ENCODE results near the gene EPHA1.

Gene EPHA1

GRCh38 chr7:143376396-143376795, 32.3 kb downstream of the EPHA1 start:
- Histone ChIP-seq H3K4me3 (ENCODE audit: low read depth, low read length) (no peak overlapping the region), H3K27me3 (no peaks in the 10 kb centered on the region), H3K9me3 (no peaks in the 10 kb centered on the region), H3K4me1 (no peaks in the 10 kb centered on the region), H3K36me3 (no peaks in the 10 kb centered on the region)
- TF ChIP-seq, protein P1, sequence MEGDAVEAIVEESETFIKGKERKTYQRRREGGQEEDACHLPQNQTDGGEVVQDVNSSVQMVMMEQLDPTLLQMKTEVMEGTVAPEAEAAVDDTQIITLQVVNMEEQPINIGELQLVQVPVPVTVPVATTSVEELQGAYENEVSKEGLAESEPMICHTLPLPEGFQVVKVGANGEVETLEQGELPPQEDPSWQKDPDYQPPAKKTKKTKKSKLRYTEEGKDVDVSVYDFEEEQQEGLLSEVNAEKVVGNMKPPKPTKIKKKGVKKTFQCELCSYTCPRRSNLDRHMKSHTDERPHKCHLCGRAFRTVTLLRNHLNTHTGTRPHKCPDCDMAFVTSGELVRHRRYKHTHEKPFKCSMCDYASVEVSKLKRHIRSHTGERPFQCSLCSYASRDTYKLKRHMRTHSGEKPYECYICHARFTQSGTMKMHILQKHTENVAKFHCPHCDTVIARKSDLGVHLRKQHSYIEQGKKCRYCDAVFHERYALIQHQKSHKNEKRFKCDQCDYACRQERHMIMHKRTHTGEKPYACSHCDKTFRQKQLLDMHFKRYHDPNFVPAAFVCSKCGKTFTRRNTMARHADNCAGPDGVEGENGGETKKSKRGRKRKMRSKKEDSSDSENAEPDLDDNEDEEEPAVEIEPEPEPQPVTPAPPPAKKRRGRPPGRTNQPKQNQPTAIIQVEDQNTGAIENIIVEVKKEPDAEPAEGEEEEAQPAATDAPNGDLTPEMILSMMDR (IDR thresholded peaks at IDR 0.05; ENCODE audit: low read depth, low read length), result no peak
- no peak for DNase-seq

GRCh38 chr7:143375298-143376034, 33.2 kb downstream of the EPHA1 start:
- TF ChIP-seq, protein P1 (IDR thresholded peaks at IDR 0.05; ENCODE audit: low read depth, low read length), result no peak
- Histone ChIP-seq H3K4me3 (ENCODE audit: low read depth, low read length) (no peak overlapping the region), H3K36me3 (no peaks in the 10 kb centered on the region), H3K27me3 (no peaks in the 10 kb centered on the region), H3K9me3 (no peaks in the 10 kb centered on the region), H3K4me1 (no peaks in the 10 kb centered on the region)
- DNase-seq, result no peak

- H3K27me3 ChIP-seq, result no peaks in the 10 kb centered on the region
- TF ChIP-seq, protein P1 (IDR thresholded peaks at IDR 0.05; ENCODE audit: low read depth, low read length), result no peak
- DNase-seq, result no peak
- H3K36me3 ChIP-seq, result no peaks in the 10 kb centered on the region
- H3K9me3 ChIP-seq, result no peaks in the 10 kb centered on the region
- no peak overlapping the region for H3K4me3 ChIP-seq (ENCODE audit: low read depth, low read length)
- H3K4me1 ChIP-seq, result no peaks in the 10 kb centered on the region
Measured at GRCh38 chr7:143374561-143374960, 34.1 kb downstream of the EPHA1 start.

DNA sequence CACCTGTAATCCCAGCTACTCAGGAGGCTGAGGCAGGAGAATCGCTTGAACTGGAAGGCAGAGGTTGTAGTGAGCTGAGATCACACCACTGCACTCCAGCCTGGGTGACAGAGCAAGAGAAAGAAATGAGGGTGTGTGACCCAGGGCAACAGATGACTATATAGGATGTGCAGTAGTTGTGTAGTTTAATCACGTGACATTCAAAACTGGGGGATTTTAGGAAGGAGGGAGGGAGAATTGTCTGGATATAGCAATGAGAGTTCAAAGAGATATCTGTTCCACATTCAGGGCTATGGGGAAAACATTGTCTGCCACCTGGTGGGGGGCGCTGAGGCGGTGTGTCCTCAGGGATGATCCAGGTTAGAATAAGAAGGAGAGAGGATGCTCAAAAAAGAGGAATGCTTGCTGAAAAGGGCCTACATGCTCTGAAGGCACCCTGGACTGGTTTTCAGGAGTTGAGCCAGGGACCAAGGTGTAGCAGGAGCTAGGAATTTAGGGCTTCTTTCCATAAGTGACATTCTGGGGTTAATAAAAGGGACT, 35.3 kb downstream of the EPHA1 start:
- Histone ChIP-seq H3K36me3 (no peaks in the 10 kb centered on the region), H3K4me3 (ENCODE audit: low read depth, low read length) (no peak overlapping the region), H3K9me3 (no peaks in the 10 kb centered on the region), H3K4me1 (no peaks in the 10 kb centered on the region), H3K27me3 (0 out of 2 replicates have a peak, but pooled peaks cover 2% of the 10 kb centered on the region)
- DNase-seq, result no peak
- TF ChIP-seq, protein P1 (IDR thresholded peaks at IDR 0.05; ENCODE audit: low read depth, low read length), result 0 out of 2 replicates have a peak, but pooled peaks have one; percentile 8

- H3K4me1 ChIP-seq, result no peaks in the 10 kb centered on the region
- H3K9me3 ChIP-seq, result no peaks in the 10 kb centered on the region
- H3K4me3 ChIP-seq (ENCODE audit: low read depth, low read length), result no peak overlapping the region
- DNase-seq, result no peak
- H3K36me3 ChIP-seq, result no peaks in the 10 kb centered on the region
- peaks cover 8% of the 10 kb centered on the region for H3K27me3 ChIP-seq
- TF ChIP-seq, protein P1 (IDR thresholded peaks at IDR 0.05; ENCODE audit: low read depth, low read length), result no peak
Measured at GRCh38 chr7:143372070-143372469, 36.6 kb downstream of the EPHA1 start.
